SW480 (cell line): Measurements from ENCODE around the gene LAPTM5.

Experiments
- DNase-seq: peaks from one replicate; pipeline ENCODE4 v3.0.0-alpha.2; 2016; ENCODE audit warnings: low spot score

The LAPTM5 gene

GRCh38 chr1:30742300-30742962 is 15.1 kb downstream of the LAPTM5 start:
- no peak for DNase-seq

GRCh38 chr1:30741239-30741894 is 16.2 kb downstream of the LAPTM5 start:
- peak; percentile 83 for DNase-seq

DNA sequence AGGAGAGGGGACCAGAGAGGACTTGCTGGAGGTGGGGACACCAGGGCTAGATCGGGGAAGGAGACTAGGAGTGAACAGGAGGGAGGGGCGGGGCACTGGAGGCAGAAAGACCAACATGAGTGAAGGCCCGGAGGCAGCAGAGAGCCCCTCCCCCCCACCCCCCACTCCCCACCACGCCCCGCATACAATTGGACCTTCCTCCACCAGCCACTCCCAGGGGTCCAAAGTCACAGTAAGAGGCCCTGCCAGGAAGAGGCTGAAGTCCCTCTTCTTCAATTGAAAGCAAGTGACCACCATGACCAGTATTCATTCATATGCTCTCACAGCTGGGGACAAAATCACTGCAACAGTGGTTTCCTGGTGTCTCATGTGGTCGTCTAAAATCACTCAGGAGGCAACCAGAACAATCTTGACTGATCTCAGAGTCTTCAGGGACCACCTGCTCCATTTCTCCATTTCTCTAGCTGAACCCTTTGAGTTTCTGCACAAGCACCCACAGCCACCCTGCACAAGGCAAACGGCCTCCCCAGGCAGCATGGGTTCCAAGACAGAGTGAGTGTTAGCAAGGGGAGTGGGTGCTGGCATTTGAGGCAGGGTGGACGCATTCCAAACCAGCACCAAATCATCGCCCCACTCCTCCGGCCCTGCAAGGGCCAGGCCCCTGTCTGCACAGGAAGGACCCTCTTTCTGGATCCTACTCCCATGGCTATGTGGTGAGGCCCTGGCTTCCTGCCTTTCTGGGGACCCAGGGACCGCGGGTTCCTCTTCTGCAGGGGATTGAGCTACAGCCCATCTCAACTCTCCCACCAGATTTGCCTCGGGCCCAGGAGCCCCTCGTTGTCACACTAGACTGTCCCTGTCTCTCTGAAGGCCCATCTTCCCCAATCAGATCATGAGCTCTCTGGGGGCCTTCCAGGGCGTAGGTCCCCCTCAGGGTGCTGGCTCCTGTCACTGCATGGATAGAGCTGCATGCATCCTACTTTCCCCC is 17.0 kb downstream of the LAPTM5 start:
- DNase-seq, result no peak

- DNase-seq, result no peak
Observed at GRCh38 chr1:30739601-30740000, 18.0 kb downstream of the LAPTM5 start.

GRCh38 chr1:30738715-30739559 is 18.6 kb downstream of the LAPTM5 start:
- DNase-seq, result no peak

GRCh38 chr1:30738040-30738714 is 19.4 kb downstream of the LAPTM5 start:
- no peak for DNase-seq

DNA sequence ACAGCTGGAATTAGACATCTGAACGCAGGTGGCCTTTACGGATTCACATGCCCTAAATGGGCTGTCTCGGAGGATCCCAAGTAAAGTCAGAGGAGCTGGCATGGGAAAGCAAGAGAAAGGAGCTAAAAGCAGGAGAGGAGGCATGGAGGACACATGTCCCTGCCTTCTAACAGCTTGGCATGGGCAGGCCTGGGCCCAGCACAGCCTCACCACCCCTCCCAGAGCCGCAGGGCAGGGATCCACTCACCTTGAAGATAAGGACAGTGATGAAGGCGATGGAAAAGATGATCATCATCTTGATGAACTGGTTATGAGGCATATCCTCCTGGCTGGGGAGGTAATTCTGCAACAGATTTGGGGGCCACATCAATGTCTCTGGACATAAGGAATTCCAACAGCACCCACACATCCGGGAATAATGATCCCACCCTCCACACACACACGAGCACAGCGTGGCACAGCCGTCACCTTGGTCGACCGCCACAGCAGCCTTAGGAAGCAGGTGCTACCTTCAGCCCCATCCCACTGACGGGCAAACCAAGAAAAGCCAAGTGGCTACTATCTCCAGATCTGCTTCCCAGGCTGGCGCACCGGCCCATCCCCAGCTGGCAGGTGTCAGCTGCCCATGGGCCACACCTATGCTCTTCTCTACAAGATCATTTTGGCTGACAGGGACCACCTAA is 20.1 kb downstream of the LAPTM5 start:
- no peak for DNase-seq

GRCh38 chr1:30735668-30736498 is 21.7 kb downstream of the LAPTM5 start:
- no peak for DNase-seq

GRCh38 chr1:30735124-30735523 is 22.4 kb downstream of the LAPTM5 start:
- DNase-seq, result no peak

- DNase-seq, result no peak
Observed at GRCh38 chr1:30734580-30734979, 23.0 kb downstream of the LAPTM5 start.

DNA sequence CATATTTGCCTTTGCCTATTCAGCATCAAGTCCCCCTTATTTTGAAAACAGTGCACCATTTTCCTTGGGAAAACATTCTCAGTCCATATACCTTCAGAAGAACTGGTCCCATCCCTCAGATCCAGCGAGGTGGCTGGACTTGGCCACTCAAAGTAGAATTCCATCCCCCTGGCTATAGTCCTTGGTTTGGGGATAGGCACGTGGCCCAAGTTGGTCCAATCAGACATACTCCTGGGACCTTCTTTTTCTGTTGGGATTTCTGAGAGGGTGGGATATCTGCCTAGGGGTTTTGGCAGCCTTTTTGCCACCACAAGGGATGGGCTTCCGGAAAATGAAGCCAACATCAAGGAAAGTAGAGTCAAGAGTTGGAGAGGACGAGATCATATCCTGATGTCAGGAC is 23.5 kb downstream of the LAPTM5 start:
- DNase-seq, result no peak

- peak; percentile 49 for DNase-seq
Observed at GRCh38 chr1:30733493-30733892, 24.1 kb downstream of the LAPTM5 start.

GRCh38 chr1:30732277-30732996 is 25.1 kb downstream of the LAPTM5 start:
- DNase-seq, result peak; percentile 91

DNA sequence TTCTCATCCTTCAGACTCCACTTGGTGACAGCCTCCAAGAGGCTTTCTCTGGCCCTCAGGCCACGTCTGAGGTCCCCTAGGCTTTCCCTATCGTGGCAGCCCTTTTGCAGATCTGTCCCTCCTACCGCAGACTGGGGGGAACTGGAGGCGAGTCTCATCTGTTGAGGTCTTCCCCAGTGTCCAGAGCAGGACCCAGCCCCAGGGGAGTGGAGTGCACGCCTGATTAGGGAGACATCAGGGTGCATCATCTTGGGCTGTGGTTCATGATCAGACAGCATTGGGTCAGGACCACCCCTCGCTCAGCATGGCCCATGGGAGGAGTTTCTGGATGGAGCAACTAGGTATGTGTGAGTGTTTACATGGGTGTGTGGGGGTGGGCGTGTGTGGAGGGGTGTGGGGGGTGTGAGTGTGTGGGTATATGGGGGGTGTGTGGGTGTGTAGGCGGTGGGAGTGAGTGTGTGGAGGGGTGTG is 25.7 kb downstream of the LAPTM5 start:
- no peak for DNase-seq

GRCh38 chr1:30731109-30731805 is 26.3 kb downstream of the LAPTM5 start:
- no peak for DNase-seq

DNA sequence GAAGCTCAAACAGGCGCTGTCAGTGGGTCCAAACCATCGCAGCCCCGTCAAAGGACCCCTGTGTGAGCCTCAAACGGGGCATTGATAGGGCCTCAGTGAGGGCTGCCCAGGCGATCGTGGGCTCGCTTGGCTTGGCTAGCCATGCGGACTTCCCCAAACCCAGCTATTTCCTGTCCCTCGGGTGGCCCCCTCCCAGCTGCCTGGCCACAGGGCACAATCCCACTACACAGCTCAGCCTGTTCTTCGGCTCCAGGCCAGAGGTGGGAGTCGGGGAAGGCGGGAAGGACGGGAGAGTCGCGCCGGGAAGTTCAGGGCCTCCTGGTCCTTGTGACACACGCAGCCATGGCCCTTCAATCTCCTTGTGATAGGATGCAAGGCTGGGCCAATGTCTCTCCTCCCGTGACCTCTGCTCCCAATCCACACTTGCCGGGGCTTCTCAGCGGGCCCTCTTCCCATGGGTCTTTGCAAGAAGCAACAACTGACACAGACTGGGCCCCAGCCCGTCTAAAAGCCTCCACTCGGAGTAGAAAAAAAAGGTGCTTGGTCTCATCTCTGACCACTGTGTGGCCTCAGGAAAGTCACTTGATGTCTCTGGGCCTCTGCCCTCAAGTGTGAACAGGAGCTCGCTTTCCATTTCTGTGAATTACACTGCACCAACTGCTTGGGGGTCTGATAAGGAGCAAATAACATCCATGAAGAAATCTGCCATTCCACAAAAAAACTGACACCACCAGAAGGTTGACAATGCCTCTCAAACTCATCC is 27.0 kb downstream of the LAPTM5 start:
- DNase-seq, result no peak

DNA sequence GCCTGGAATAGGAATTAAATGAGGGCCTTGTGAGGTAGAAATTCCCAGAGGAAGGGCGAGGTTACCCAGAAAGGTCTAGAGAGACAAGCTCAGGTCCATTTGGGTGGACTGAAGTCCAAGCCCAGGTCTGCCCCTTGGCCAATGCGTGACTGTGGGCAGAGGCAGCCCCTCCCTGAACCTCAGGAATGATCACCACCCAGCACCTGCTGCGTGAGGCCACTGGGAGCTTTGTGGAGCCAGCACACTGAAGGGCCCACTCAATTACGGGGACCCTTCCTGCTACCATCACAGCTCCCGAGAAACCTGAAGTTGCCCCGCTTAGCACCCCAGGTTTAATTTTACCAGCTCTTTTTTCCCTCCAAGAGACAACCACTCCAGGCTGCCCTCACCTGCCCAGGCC is 27.7 kb downstream of the LAPTM5 start:
- peak; percentile 83 for DNase-seq
